MCF 10A (cell line): ENCODE results near the gene COASY. TPM values are rescaled to one million over a fixed set of nuclear protein-coding genes. Genes with fewer than 3 reads are reported as not detected.

Experiments used
- BruUV-seq: library from RNA; stranded (reverse); fragments of 400-500 nt; replicated peaks from 2 replicates; lab custom pipeline; 2021; lab: Mats Ljungman, UMichigan
- CTCF ChIA-PET: fragments of 300-600 bp; sonication (Branson Sonifier 250); formaldehyde crosslinking; extraction: SDS; loops from one replicate; lab custom pipeline; 2021; ENCODE audit warnings: antibody characterized with exemption, inconsistent platforms; lab: Yijun Ruan, JAX
- POLR2A ChIA-PET: fragments of 300-600, 350-650 bp; sonication (Branson Sonifier 250); formaldehyde crosslinking; extraction: SDS; loops from one replicate; lab custom pipeline; 2020; ENCODE audit warnings: antibody characterized with exemption, inconsistent platforms; lab: Yijun Ruan, JAX
- DNase-seq: peaks from one replicate; pipeline ENCODE4 v3.0.0-alpha.2; 2018; ENCODE audit not compliant: unreplicated experiment
- H3K27ac Mint-ChIP-seq: one replicate; pipeline ENCODE4 v1.8.0; 2022; ENCODE audit warnings: mild to moderate bottlenecking, low read depth, mixed read lengths; ENCODE audit not compliant: unreplicated experiment
- H3K27me3 Mint-ChIP-seq: one replicate; pipeline ENCODE4 v1.8.0; 2022; ENCODE audit warnings: mixed read lengths; ENCODE audit not compliant: insufficient read depth, unreplicated experiment
- H3K36me3 Mint-ChIP-seq: one replicate; pipeline ENCODE4 v1.8.0; 2022; ENCODE audit warnings: mild to moderate bottlenecking, moderate library complexity, mixed read lengths; ENCODE audit not compliant: insufficient read depth, unreplicated experiment
- H3K4me1 Mint-ChIP-seq: one replicate; pipeline ENCODE4 v1.8.0; 2022; ENCODE audit warnings: mixed read lengths; ENCODE audit not compliant: insufficient read depth, unreplicated experiment
- H3K4me3 Mint-ChIP-seq: one replicate; pipeline ENCODE4 v1.8.0; 2022; ENCODE audit warnings: mild to moderate bottlenecking, moderate library complexity, mixed read lengths; ENCODE audit not compliant: unreplicated experiment
- H3K9me3 Mint-ChIP-seq: one replicate; pipeline ENCODE4 v1.8.0; 2022; ENCODE audit warnings: mixed read lengths; ENCODE audit not compliant: unreplicated experiment
- CTCF ChIP-seq: fragments of 200-600 bp; IDR thresholded peaks from one replicate; pipeline ENCODE4 v1.8.0; 2022; ENCODE audit warnings: antibody characterized with exemption, mild to moderate bottlenecking; ENCODE audit not compliant: unreplicated experiment
- intact Hi-C: fragments of 100-400 bp; cut with micrococcal nuclease; formaldehyde crosslinking; loops from 2 replicates; pipeline ENCODE4 v1.14.1; 2022
- total RNA-seq: library from RNA; stranded (reverse); gene quantifications from 2 replicates; pipeline ENCODE4 v1.2.3, GENCODE V29; 2022

The COASY gene
- total RNA-seq, 1 experiment from 2014 or later, result 82.6 TPM

GRCh38 chr17:42578282-42578869 lies 16.4 kb downstream of the COASY start:
- intact Hi-C loops, result loop anchor here (1.0 to 2.0 kb wide), 3 partner anchors 101 to 184 kb away; no protein-coding TSS in a partner anchor
- ChIA-PET POLR2A (interaction anchor here (0.5 to 5.4 kb wide), 35 partner anchors 8 to 660 kb away, joined by 3 to 70 read pairs (median 7); partner anchors contain the start of genes BECN1, CNP, CNTNAP1 and COASY), CTCF (interaction anchor here (0.5 to 4.3 kb wide), 46 partner anchors 8 to 326 kb away, joined by 3 to 55 read pairs (median 4); partner anchors contain the start of genes BECN1, MLX, PLEKHH3 and RETREG3)
- peak; percentile 78 for DNase-seq
- Mint-ChIP-seq H3K36me3 (peaks cover 71% of the 10 kb centered on the region), H3K4me3 (peak overlapping the region; percentile 78), H3K27me3 (no peaks in the 10 kb centered on the region), H3K9me3 (no peaks in the 10 kb centered on the region), H3K27ac (peak overlapping the region; percentile 80), H3K4me1 (peaks cover 24% of the 10 kb centered on the region)
- no TSS peak for BruUV-seq
- peak; percentile 77 for TF ChIP-seq CTCF

GRCh38 chr17:42579794-42580551 lies 18.0 kb downstream of the COASY start:
- Mint-ChIP-seq H3K27me3 (no peaks in the 10 kb centered on the region), H3K4me1 (peaks cover 24% of the 10 kb centered on the region), H3K27ac (no peak overlapping the region), H3K4me3 (peak overlapping the region; percentile 36), H3K9me3 (no peaks in the 10 kb centered on the region), H3K36me3 (peaks cover 81% of the 10 kb centered on the region)
- no peak for TF ChIP-seq CTCF
- CTCF ChIA-PET, result interaction anchor here (0.6 to 3.1 kb wide), 5 partner anchors 11 to 252 kb away, joined by 3 to 17 read pairs (median 4); partner anchors contain the start of gene MLX
- no peak for DNase-seq
- intact Hi-C loops, result loop anchor here (2.0 kb wide), 2 partner anchors 141 to 183 kb away; no protein-coding TSS in a partner anchor
- POLR2A ChIA-PET, result interaction anchor here (3.1 to 5.4 kb wide), 3 partner anchors 29 to 98 kb away, joined by 18 to 70 read pairs (median 57); partner anchors contain the start of genes PLEKHH3, RETREG3 and TUBG1
- no TSS peak for BruUV-seq

GRCh38 chr17:42581744-42582270 lies 19.9 kb downstream of the COASY start:
- Mint-ChIP-seq H3K36me3 (peaks cover 90% of the 10 kb centered on the region), H3K9me3 (no peaks in the 10 kb centered on the region), H3K27ac (no peak overlapping the region), H3K27me3 (no peaks in the 10 kb centered on the region), H3K4me3 (no peak overlapping the region), H3K4me1 (peaks cover 12% of the 10 kb centered on the region)
- no peak for TF ChIP-seq CTCF
- BruUV-seq, result no TSS peak
- intact Hi-C loops, result no loop called here
- ChIA-PET CTCF (interaction anchor here (1.3 to 1.4 kb wide), 2 partner anchors 96 to 99 kb away, joined by 3 to 7 read pairs; no protein-coding TSS in a partner anchor), POLR2A (interaction anchor here (5.4 kb wide), 1 partner anchor 27 kb away, joined by 70 read pairs; the partner anchor contains the start of genes RETREG3 and TUBG1)
- DNase-seq, result no peak
